ENCODE measurements around the gene LYPD8. TPM values are rescaled to one million over a fixed set of nuclear protein-coding genes. Genes with fewer than 3 reads are reported as not detected.

The LYPD8 gene
- total and polyA plus RNA-seq, 9 of the 15 experiments (the other 6 are each of a cell fraction or from before 2014, with no cell fraction given) = 0.50 to 2.1 (median 1.3) TPM

DNA sequence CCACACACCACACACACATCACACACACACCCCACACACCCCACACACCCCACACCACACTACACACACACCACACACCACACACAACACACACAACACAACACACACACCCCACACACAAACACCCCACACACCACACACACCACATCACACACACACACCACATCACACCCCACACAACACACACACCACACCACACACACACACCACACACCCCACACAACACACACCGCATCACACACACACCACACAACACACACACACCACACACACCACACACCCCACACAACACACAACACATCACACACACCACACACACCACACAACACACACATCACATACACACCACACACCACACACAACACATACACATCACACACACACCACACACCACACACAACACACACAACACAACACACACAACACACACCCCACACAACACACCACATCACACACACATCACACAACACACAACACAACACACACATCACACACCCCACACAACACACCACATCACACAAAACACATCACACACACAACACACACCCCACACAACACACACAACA is 2.4 kb downstream of the LYPD8 start:
- BruUV-seq (replicated peaks) = no TSS peak
- Histone ChIP-seq H2AFZ (ENCODE audit: low read depth, low read length) (no peak overlapping the region), H3K36me3 (ENCODE audit: control insufficient read depth, insufficient read depth, low read length) (no peaks in the 10 kb centered on the region), H3K9me1 (ENCODE audit: control insufficient read depth, insufficient read depth, low read length) (no peaks in the 10 kb centered on the region), H3K4me3 (no peak overlapping the region), H3K9me3 (replicated peaks; ENCODE audit: control insufficient read depth, insufficient read depth, low read depth, low read length) (no peaks in the 10 kb centered on the region), H3K79me2 (ENCODE audit: control insufficient read depth, insufficient read depth, low read length) (no peaks in the 10 kb centered on the region), H3K9ac (ENCODE audit: insufficient read depth in 1 of 2, low read depth in 2 of 2, low read length in 2 of 2) (no peak overlapping the region), H3K4me2 (ENCODE audit: insufficient read depth, low read length) (no peak overlapping the region), H4K20me1 (replicated peaks; ENCODE audit: control insufficient read depth, insufficient read depth, low read length) (no peaks in the 10 kb centered on the region), H3K27ac (ENCODE audit: extremely low read depth, low read depth, low read length) (no peak overlapping the region), H3K4me1 (replicated peaks in 1 of 2; ENCODE audit: control insufficient read depth in 2 of 2, insufficient read depth in 2 of 2, low read length in 2 of 2) (peaks cover 5 to 6% of the 10 kb centered on the region in 2 experiments; a peak in 3 of 5 replicates), H3K27me3 (ENCODE audit: control insufficient read depth in 2 of 2, insufficient read depth in 2 of 2, low read length in 2 of 2) (no peaks in the 10 kb centered on the region)
- ATAC-seq = no peak
- intact Hi-C loops (cut with micrococcal nuclease) (no loop called here), in situ Hi-C loops (cut with MboI) (no loop called here)
- FAIRE-seq = no peak
- no CpG with 5 or more reads among the region's 1 CpG for WGBS (ENCODE audit: insufficient coverage, low coverage, missing lambda C conversion rate)
- ChIA-PET CTCF (ENCODE audit: low intra/inter-chr PET ratio) (no interaction called here), POLR2A (no interaction called here)
- DNase-seq (ENCODE audit: extremely low read depth in 1 of 4, low spot score in 3 of 4) = no peak
- TF ChIP-seq, protein P1, sequence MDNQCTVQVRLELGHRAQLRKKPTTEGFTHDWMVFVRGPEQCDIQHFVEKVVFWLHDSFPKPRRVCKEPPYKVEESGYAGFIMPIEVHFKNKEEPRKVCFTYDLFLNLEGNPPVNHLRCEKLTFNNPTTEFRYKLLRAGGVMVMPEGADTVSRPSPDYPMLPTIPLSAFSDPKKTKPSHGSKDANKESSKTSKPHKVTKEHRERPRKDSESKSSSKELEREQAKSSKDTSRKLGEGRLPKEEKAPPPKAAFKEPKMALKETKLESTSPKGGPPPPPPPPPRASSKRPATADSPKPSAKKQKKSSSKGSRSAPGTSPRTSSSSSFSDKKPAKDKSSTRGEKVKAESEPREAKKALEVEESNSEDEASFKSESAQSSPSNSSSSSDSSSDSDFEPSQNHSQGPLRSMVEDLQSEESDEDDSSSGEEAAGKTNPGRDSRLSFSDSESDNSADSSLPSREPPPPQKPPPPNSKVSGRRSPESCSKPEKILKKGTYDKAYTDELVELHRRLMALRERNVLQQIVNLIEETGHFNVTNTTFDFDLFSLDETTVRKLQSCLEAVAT (IDR thresholded peaks at IDR 0.05) = 0 out of 4 replicates have a peak, but pooled peaks of 1 of the 2 experiments have one; percentile 17
- no peak for TF ChIP-seq CAMTA2 (CRISPR knock-in tag; conservative IDR thresholded peaks at IDR 0.05)
- no peak for TF ChIP-seq JUNB (CRISPR knock-in tag; conservative IDR thresholded peaks at IDR 0.05)
- peak in 1 of 2 experiments; percentile 72; a peak in 1 of 3 replicates for TF ChIP-seq CBX3 (IDR thresholded peaks at IDR 0.05; ENCODE audit: borderline replicate concordance in 1 of 2, low read length in 2 of 2)
- 0 out of 2 replicates have a peak, but pooled peaks have one; percentile 4 for TF ChIP-seq MYBL2 (IDR thresholded peaks at IDR 0.05; ENCODE audit: low read depth)
- TF ChIP-seq MYBL2 (CRISPR knock-in tag; IDR thresholded peaks at IDR 0.05; ENCODE audit: borderline replicate concordance) = no peak
- TF ChIP-seq GTF2E2 (tag; IDR thresholded peaks at IDR 0.05) = no peak
- no peak for TF ChIP-seq MTA1 (IDR thresholded peaks at IDR 0.05; ENCODE audit: borderline replicate concordance)
- TF ChIP-seq CREBBP (IDR thresholded peaks at IDR 0.05; ENCODE audit: low read depth, low read length) = peak; percentile 22
- no peak for TF ChIP-seq TEAD1 (CRISPR knock-in tag; IDR thresholded peaks at IDR 0.05)
- TF ChIP-seq MIER1 (IDR thresholded peaks at IDR 0.05; ENCODE audit: low read depth) = no peak
- TF ChIP-seq MAFF (IDR thresholded peaks at IDR 0.05; ENCODE audit: low read length) = no peak
- TF ChIP-seq IFI16 (CRISPR knock-in tag; IDR thresholded peaks at IDR 0.05) = no peak
- no peak for TF ChIP-seq TEAD4 (IDR thresholded peaks at IDR 0.05; ENCODE audit: low read length)
- no peak for TF ChIP-seq TEAD4 (CRISPR knock-in tag; IDR thresholded peaks at IDR 0.05; ENCODE audit: borderline replicate concordance)
- TF ChIP-seq PHF20 (IDR thresholded peaks at IDR 0.05; ENCODE audit: partially characterized antibody) = peak; percentile 46
- TF ChIP-seq CBX8 (IDR thresholded peaks at IDR 0.05; ENCODE audit: borderline replicate concordance, extremely low read depth, low read depth, low read length, poor library complexity, severe bottlenecking) = no peak
- no peak for TF ChIP-seq ZNF184 (CRISPR knock-in tag; IDR thresholded peaks at IDR 0.05)
- TF ChIP-seq, protein P2, sequence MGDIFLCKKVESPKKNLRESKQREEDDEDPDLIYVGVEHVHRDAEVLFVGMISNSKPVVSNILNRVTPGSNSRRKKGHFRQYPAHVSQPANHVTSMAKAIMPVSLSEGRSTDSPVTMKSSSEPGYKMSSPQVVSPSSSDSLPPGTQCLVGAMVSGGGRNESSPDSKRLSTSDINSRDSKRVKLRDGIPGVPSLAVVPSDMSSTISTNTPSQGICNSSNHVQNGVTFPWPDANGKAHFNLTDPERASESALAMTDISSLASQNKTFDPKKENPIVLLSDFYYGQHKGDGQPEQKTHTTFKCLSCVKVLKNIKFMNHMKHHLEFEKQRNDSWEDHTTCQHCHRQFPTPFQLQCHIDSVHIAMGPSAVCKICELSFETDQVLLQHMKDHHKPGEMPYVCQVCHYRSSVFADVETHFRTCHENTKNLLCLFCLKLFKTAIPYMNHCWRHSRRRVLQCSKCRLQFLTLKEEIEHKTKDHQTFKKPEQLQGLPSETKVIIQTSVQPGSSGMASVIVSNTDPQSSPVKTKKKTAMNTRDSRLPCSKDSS (IDR thresholded peaks at IDR 0.05; ENCODE audit: low read depth, partially characterized antibody) = no peak
- TF ChIP-seq ZNF197 (CRISPR knock-in tag; IDR thresholded peaks at IDR 0.05; ENCODE audit: low read depth) = no peak
- no peak for TF ChIP-seq MED1 (CRISPR knock-in tag; IDR thresholded peaks at IDR 0.05; ENCODE audit: borderline replicate concordance)
- no peak for TF ChIP-seq NFXL1 (CRISPR knock-in tag; IDR thresholded peaks at IDR 0.05)

All from K562 (cell line).